H9 (cell line): Measurements from ENCODE around the gene CD79A. TPM values are rescaled to one million over a fixed set of nuclear protein-coding genes. Genes with fewer than 3 reads are reported as not detected.

Experiments
- DNase-seq: peaks from one replicate; pipeline ENCODE4 v3.0.0-alpha.2; 2017
- H2AFZ ChIP-seq: one replicate; pipeline ENCODE4 v1.6.1; 2013; ENCODE audit warnings: mild to moderate bottlenecking, low read length, control low read depth, moderate library complexity
- H2AK5ac ChIP-seq: 2 replicates; pipeline ENCODE4 v1.6.1; 2013; ENCODE audit warnings: low read length, control low read depth, mixed read lengths; ENCODE audit not compliant: insufficient read length
- H2BK120ac ChIP-seq: one replicate; pipeline ENCODE4 v1.6.1; 2013; ENCODE audit warnings: low read depth, mild to moderate bottlenecking, low read length, control low read depth, inconsistent platforms; ENCODE audit not compliant: poor library complexity, severe bottlenecking
- H2BK12ac ChIP-seq: 2 replicates; pipeline ENCODE4 v1.6.1; 2013; ENCODE audit warnings: low read length, control low read depth, mixed read lengths, low read depth; ENCODE audit not compliant: insufficient read length
- H2BK15ac ChIP-seq: 2 replicates; pipeline ENCODE4 v1.6.1; 2013; ENCODE audit warnings: low read depth, low read length, control low read depth
- H2BK20ac ChIP-seq: one replicate; pipeline ENCODE4 v1.6.1; 2013; ENCODE audit warnings: low read depth, mild to moderate bottlenecking, low read length, control low read depth, inconsistent platforms; ENCODE audit not compliant: poor library complexity, severe bottlenecking
- H2BK5ac ChIP-seq: 2 replicates; pipeline ENCODE4 v1.6.1; 2013; ENCODE audit warnings: low read length, control low read depth, mixed read lengths; ENCODE audit not compliant: insufficient read length
- H3K14ac ChIP-seq: 2 replicates; pipeline ENCODE4 v1.6.1; 2013; ENCODE audit warnings: low read length, control low read depth; ENCODE audit not compliant: insufficient read depth
- H3K18ac ChIP-seq: 2 replicates; pipeline ENCODE4 v1.6.1; 2013; ENCODE audit warnings: low read depth, mild to moderate bottlenecking, mixed read lengths, low read length, control low read depth; ENCODE audit not compliant: insufficient read length
- H3K23ac ChIP-seq: 2 replicates; pipeline ENCODE4 v1.6.1; 2013; ENCODE audit warnings: low read length, control low read depth, mixed read lengths, low read depth; ENCODE audit not compliant: insufficient read length
- H3K23me2 ChIP-seq: 2 replicates; pipeline ENCODE4 v1.6.1; 2013; ENCODE audit warnings: low read depth, mild to moderate bottlenecking, mixed read lengths, low read length, control low read depth; ENCODE audit not compliant: insufficient read length, poor library complexity, severe bottlenecking
- H3K27ac ChIP-seq: 2 replicates; pipeline ENCODE4 v1.5.1; 2013; ENCODE audit warnings: low read length, control low read depth, mixed read lengths, low read depth; ENCODE audit not compliant: insufficient read length
- H3K27me3 ChIP-seq: 2 replicates; pipeline ENCODE4 v1.6.1; 2013; ENCODE audit warnings: low read length, control low read depth, inconsistent platforms; ENCODE audit not compliant: insufficient read depth
- H3K4ac ChIP-seq: 2 replicates; pipeline ENCODE4 v1.6.1; 2013; ENCODE audit warnings: low read depth, mild to moderate bottlenecking, control low read depth, inconsistent platforms, low read length, moderate library complexity
- H3K4me1 ChIP-seq: 2 replicates; pipeline ENCODE4 v1.6.1; 2013; ENCODE audit warnings: low read length, control low read depth, inconsistent platforms; ENCODE audit not compliant: insufficient read depth
- H3K4me2 ChIP-seq: 2 replicates; pipeline ENCODE4 v1.6.1; 2013; ENCODE audit warnings: low read length, control low read depth, mixed read lengths; ENCODE audit not compliant: insufficient read length, insufficient read depth
- H3K56ac ChIP-seq: 2 replicates; pipeline ENCODE4 v1.6.1; 2013; ENCODE audit warnings: low read depth, mild to moderate bottlenecking, mixed read lengths, low read length, control low read depth; ENCODE audit not compliant: insufficient read length
- H3K79me1 ChIP-seq: 2 replicates; pipeline ENCODE4 v1.6.1; 2013; ENCODE audit warnings: low read depth, mild to moderate bottlenecking, moderate library complexity, low read length, control low read depth, inconsistent platforms; ENCODE audit not compliant: insufficient read depth, poor library complexity, severe bottlenecking
- H3K79me2 ChIP-seq: 2 replicates; pipeline ENCODE4 v1.6.1; 2013; ENCODE audit warnings: low read length, control low read depth, inconsistent platforms; ENCODE audit not compliant: insufficient read depth
- H3K9ac ChIP-seq: 2 replicates; pipeline ENCODE4 v1.6.1; 2013; ENCODE audit warnings: low read length, control low read depth, mixed read lengths; ENCODE audit not compliant: insufficient read length; ENCODE audit errors: extremely low read depth
- H3K9me3 ChIP-seq: one replicate; pipeline ENCODE4 v1.6.1; 2013; ENCODE audit warnings: low read depth, low read length, inconsistent platforms; ENCODE audit not compliant: control insufficient read depth
- H3T11ph ChIP-seq: one replicate; pipeline ENCODE4 v1.6.1; 2013; ENCODE audit warnings: mild to moderate bottlenecking, low read length, control low read depth, inconsistent platforms
- H4K20me1 ChIP-seq: one replicate; pipeline ENCODE4 v1.6.1; 2013; ENCODE audit not compliant: control insufficient read depth, insufficient read length, insufficient read depth
- H4K5ac ChIP-seq: 2 replicates; pipeline ENCODE4 v1.6.1; 2013; ENCODE audit warnings: low read depth, mild to moderate bottlenecking, mixed read lengths, low read length, control low read depth; ENCODE audit not compliant: insufficient read length
- H4K8ac ChIP-seq: replicated peaks from 2 replicates; pipeline ENCODE4 v1.6.1; 2013; ENCODE audit warnings: low read length, control low read depth, mixed read lengths, low read depth; ENCODE audit not compliant: insufficient read length
- H4K91ac ChIP-seq: 2 replicates; pipeline ENCODE4 v1.6.1; 2013; ENCODE audit warnings: low read depth, mild to moderate bottlenecking, moderate library complexity, mixed read lengths, low read length, control low read depth; ENCODE audit not compliant: insufficient read length
- H3K27ac Mint-ChIP-seq, 3 experiments: 2 replicates in 2 of 3; 3 replicates in 1 of 3; pipeline ENCODE4 v1.8.0; 2020 to 2021; ENCODE audit warnings: mixed read lengths in 3 of 3, mild to moderate bottlenecking in 1 of 3, moderate library complexity in 1 of 3
- H3K27me3 Mint-ChIP-seq: 2 replicates; pipeline ENCODE4 v1.8.0; 2021; ENCODE audit warnings: low read depth, mild to moderate bottlenecking, moderate library complexity, mixed read lengths
- H3K36me3 Mint-ChIP-seq, 3 experiments: 2 replicates in 2 of 3; 3 replicates in 1 of 3; pipeline ENCODE4 v1.8.0; 2020 to 2021; ENCODE audit warnings: low read depth in 3 of 3, mixed read lengths in 3 of 3; ENCODE audit not compliant: insufficient read depth in 1 of 3
- H3K4me1 Mint-ChIP-seq, 2 experiments: 2 replicates each; pipeline ENCODE4 v1.8.0; 2020; ENCODE audit warnings: mixed read lengths in 2 of 2
- H3K4me3 Mint-ChIP-seq, 2 experiments: 2 replicates in 1 of 2; 3 replicates in 1 of 2; pipeline ENCODE4 v1.8.0; 2020 to 2021; ENCODE audit warnings: mild to moderate bottlenecking in 2 of 2, mixed read lengths in 2 of 2, moderate library complexity in 1 of 2
- H3K9me3 Mint-ChIP-seq, 2 experiments: 2 replicates in 1 of 2; 3 replicates in 1 of 2; pipeline ENCODE4 v1.8.0; 2020; ENCODE audit warnings: mild to moderate bottlenecking in 2 of 2, mixed read lengths in 2 of 2, moderate library complexity in 1 of 2
- CTCF ChIP-seq: fragments of 200-600 bp; sonication (generic); conservative IDR thresholded peaks from 3 replicates; pipeline ENCODE4 v1.8.0; 2021; ENCODE audit warnings: antibody characterized with exemption, mild to moderate bottlenecking
- WGBS: extraction: QIAGEN DNeasy Blood & Tissue Kit; methylation state at CpG from one replicate; pipeline ENCODE4 v1.1.7; 2013; ENCODE audit warnings: missing lambda C conversion rate, low lambda C conversion rate, mixed read lengths; ENCODE audit not compliant: insufficient read length; ENCODE audit errors: extremely low coverage; 5-methylcytosine and 5-hydroxymethylcytosine counted together
- total RNA-seq: library from RNA; stranded (reverse); gene quantifications from 2 replicates; pipeline ENCODE4 v1.2.1, GENCODE V29; 2021

Gene CD79A
- total RNA-seq, 1 experiment from 2014 or later: 0.22 TPM

- 0 out of 7 replicates have a peak overlapping the region, but pooled peaks of 1 of the 3 experiments have one; percentile 27 for H3K27ac Mint-ChIP-seq
- Histone ChIP-seq H3K79me2 (no peaks in the 10 kb centered on the region), H2BK5ac (no peak overlapping the region), H2BK20ac (no peak overlapping the region), H2AFZ (no peak overlapping the region), H2BK120ac (no peak overlapping the region), H4K5ac (no peak overlapping the region), H4K8ac (no peak overlapping the region), H3K18ac (no peak overlapping the region), H3K23me2 (no peaks in the 10 kb centered on the region), H3K4me2 (no peak overlapping the region), H3K23ac (no peak overlapping the region), H2AK5ac (no peak overlapping the region), H3K27ac (no peak overlapping the region), H3K4ac (no peak overlapping the region), H4K20me1 (no peaks in the 10 kb centered on the region), H3K9ac (no peak overlapping the region), H3K4me1 (no peaks in the 10 kb centered on the region; the same call in 1 of the 2 replicates), H3K14ac (no peak overlapping the region), H3K27me3 (no peaks in the 10 kb centered on the region), H2BK12ac (no peak overlapping the region), H2BK15ac (no peak overlapping the region), H3T11ph (no peak overlapping the region), H3K79me1 (no peaks in the 10 kb centered on the region), H3K56ac (no peak overlapping the region), H3K9me3 (no peaks in the 10 kb centered on the region), H4K91ac (no peak overlapping the region)
- no CpG with 5 or more reads among the region's 15 CpGs for WGBS
- H3K4me3 Mint-ChIP-seq: no peak overlapping the region; a peak in 1 of 5 replicates
- no peak for TF ChIP-seq CTCF
- H3K4me1 Mint-ChIP-seq: peaks cover 0 to 28% of the 10 kb centered on the region in 2 experiments; a peak in 2 of 4 replicates
- H3K27me3 Mint-ChIP-seq: no peaks in the 10 kb centered on the region; the same call in 1 of the 2 replicates
- no peaks in the 10 kb centered on the region for H3K9me3 Mint-ChIP-seq
- DNase-seq: no peak
- peaks cover 14 to 52% (median 50%) of the 10 kb centered on the region in 3 experiments; a peak in 6 of 7 replicates for H3K36me3 Mint-ChIP-seq
Observed at GRCh38 chr19:41898235-41898634, 21.2 kb downstream of the CD79A start.
